MCF 10A (cell line): ENCODE measurements around the gene OR52I2. TPM values are rescaled to one million over a fixed set of nuclear protein-coding genes. Genes with fewer than 3 reads are reported as not detected.

ENCODE experiments used
- Bru-seq: library from RNA; stranded (reverse); fragments of 400-500 nt; gene quantifications from one replicate; lab custom pipeline; 2021; lab: Mats Ljungman, UMichigan
- BruChase-seq, 2 experiments: library from RNA; stranded (reverse); fragments of 400-500 nt; gene quantifications; one replicate each; lab custom pipeline; 2021; lab: Mats Ljungman, UMichigan
- BruUV-seq: library from RNA; stranded (reverse); fragments of 400-500 nt; replicated peaks from 2 replicates; lab custom pipeline; 2021; lab: Mats Ljungman, UMichigan
- CTCF ChIA-PET: fragments of 300-600 bp; sonication (Branson Sonifier 250); formaldehyde crosslinking; extraction: SDS; loops from one replicate; lab custom pipeline; 2021; ENCODE audit warnings: antibody characterized with exemption, inconsistent platforms; lab: Yijun Ruan, JAX
- POLR2A ChIA-PET: fragments of 300-600, 350-650 bp; sonication (Branson Sonifier 250); formaldehyde crosslinking; extraction: SDS; loops from one replicate; lab custom pipeline; 2020; ENCODE audit warnings: antibody characterized with exemption, inconsistent platforms; lab: Yijun Ruan, JAX
- DNase-seq: peaks from one replicate; pipeline ENCODE4 v3.0.0-alpha.2; 2018; ENCODE audit not compliant: unreplicated experiment
- H3K27ac Mint-ChIP-seq: one replicate; pipeline ENCODE4 v1.8.0; 2022; ENCODE audit warnings: mild to moderate bottlenecking, low read depth, mixed read lengths; ENCODE audit not compliant: unreplicated experiment
- H3K27me3 Mint-ChIP-seq: one replicate; pipeline ENCODE4 v1.8.0; 2022; ENCODE audit warnings: mixed read lengths; ENCODE audit not compliant: insufficient read depth, unreplicated experiment
- H3K36me3 Mint-ChIP-seq: one replicate; pipeline ENCODE4 v1.8.0; 2022; ENCODE audit warnings: mild to moderate bottlenecking, moderate library complexity, mixed read lengths; ENCODE audit not compliant: insufficient read depth, unreplicated experiment
- H3K4me1 Mint-ChIP-seq: one replicate; pipeline ENCODE4 v1.8.0; 2022; ENCODE audit warnings: mixed read lengths; ENCODE audit not compliant: insufficient read depth, unreplicated experiment
- H3K4me3 Mint-ChIP-seq: one replicate; pipeline ENCODE4 v1.8.0; 2022; ENCODE audit warnings: mild to moderate bottlenecking, moderate library complexity, mixed read lengths; ENCODE audit not compliant: unreplicated experiment
- H3K9me3 Mint-ChIP-seq: one replicate; pipeline ENCODE4 v1.8.0; 2022; ENCODE audit warnings: mixed read lengths; ENCODE audit not compliant: unreplicated experiment
- intact Hi-C: fragments of 100-400 bp; cut with micrococcal nuclease; formaldehyde crosslinking; loops from 2 replicates; pipeline ENCODE4 v1.14.1; 2022
- long read RNA-seq: library from polyadenylated mRNA; stranded (forward); transcript quantifications from one replicate; pipeline ENCODE4 v2.0.0, GENCODE V29; 2022
- total RNA-seq: library from RNA; stranded (reverse); gene quantifications from 2 replicates; pipeline ENCODE4 v1.2.3, GENCODE V29; 2022
- TF ChIP-seq, protein P1 (sequence below): fragments of 200-600 bp; IDR thresholded peaks from one replicate; pipeline ENCODE4 v1.8.0; 2022; ENCODE audit warnings: antibody characterized with exemption, mild to moderate bottlenecking; ENCODE audit not compliant: unreplicated experiment

The OR52I2 gene
- total RNA-seq: not detected in 2 replicates
- not detected for Bru-seq, nascent RNA
- BruChase-seq, experiment 1, labeled RNA remaining after a 6-hour chase: not detected
- not detected for BruChase-seq, experiment 2, labeled RNA remaining after a 2-hour chase
- long read RNA-seq: 0 reads

DNA sequence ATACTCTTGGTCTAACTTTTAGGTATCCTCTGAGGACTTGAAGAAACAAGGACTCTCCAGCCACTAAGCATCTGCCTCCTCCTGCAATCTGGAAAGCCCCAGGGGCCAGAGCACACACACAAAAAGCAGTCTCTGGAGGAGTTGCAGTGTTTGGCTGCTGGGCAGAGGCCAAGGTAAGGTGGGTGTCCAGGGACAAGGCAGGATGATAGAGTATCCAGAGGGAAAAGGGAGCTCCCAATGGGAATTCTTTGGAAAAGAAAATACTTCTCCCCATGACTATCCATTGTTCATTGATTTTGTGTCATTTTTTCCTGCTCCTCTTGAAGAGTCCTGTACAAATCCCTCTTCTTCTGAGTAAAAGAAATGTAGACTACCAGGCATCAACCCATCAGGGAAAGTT, at the start of gene OR52I2:
OR52I2 (plus strand) TSS at position 301 of the 400 bp plus-strand sequence.
- DNase-seq: no peak
- intact Hi-C loops: no loop called here
- H3K4me3 Mint-ChIP-seq: no peak within 1 kb of the TSS
- no peaks in the 10 kb centered on the region for H3K4me1 Mint-ChIP-seq
- CTCF ChIA-PET: no interaction called here
- POLR2A ChIA-PET: no interaction called here
- H3K27me3 Mint-ChIP-seq: peaks cover 49% of the 10 kb centered on the region
- H3K9me3 Mint-ChIP-seq: no peaks in the 10 kb centered on the region
- H3K36me3 Mint-ChIP-seq: no peaks in the 10 kb centered on the region
- no peak within 1 kb of the TSS for H3K27ac Mint-ChIP-seq
- TF ChIP-seq, protein P1, sequence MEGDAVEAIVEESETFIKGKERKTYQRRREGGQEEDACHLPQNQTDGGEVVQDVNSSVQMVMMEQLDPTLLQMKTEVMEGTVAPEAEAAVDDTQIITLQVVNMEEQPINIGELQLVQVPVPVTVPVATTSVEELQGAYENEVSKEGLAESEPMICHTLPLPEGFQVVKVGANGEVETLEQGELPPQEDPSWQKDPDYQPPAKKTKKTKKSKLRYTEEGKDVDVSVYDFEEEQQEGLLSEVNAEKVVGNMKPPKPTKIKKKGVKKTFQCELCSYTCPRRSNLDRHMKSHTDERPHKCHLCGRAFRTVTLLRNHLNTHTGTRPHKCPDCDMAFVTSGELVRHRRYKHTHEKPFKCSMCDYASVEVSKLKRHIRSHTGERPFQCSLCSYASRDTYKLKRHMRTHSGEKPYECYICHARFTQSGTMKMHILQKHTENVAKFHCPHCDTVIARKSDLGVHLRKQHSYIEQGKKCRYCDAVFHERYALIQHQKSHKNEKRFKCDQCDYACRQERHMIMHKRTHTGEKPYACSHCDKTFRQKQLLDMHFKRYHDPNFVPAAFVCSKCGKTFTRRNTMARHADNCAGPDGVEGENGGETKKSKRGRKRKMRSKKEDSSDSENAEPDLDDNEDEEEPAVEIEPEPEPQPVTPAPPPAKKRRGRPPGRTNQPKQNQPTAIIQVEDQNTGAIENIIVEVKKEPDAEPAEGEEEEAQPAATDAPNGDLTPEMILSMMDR: no peak
- BruUV-seq: no TSS peak

GRCh38 chr11:4539603-4540219, 41.8 kb upstream of the OR52I2 start:
- Mint-ChIP-seq H3K9me3 (no peaks in the 10 kb centered on the region), H3K4me1 (peaks cover 10% of the 10 kb centered on the region), H3K27me3 (no peaks in the 10 kb centered on the region), H3K4me3 (no peak overlapping the region), H3K27ac (no peak overlapping the region), H3K36me3 (peaks cover 5% of the 10 kb centered on the region)
- intact Hi-C loops: loop anchor here (1.0 to 5.0 kb wide), 2 partner anchors 47 to 352 kb away; no protein-coding TSS in a partner anchor
- no TSS peak for BruUV-seq
- TF ChIP-seq, protein P1: peak; percentile 65
- CTCF ChIA-PET: interaction anchor here (0.6 to 8.4 kb wide), 33 partner anchors 9 to 966 kb away, joined by 3 to 183 read pairs (median 3); partner anchors contain the start of gene OR51D1
- POLR2A ChIA-PET: interaction anchor here (0.6 kb wide), 1 partner anchor 353 kb away, joined by 3 read pairs; no protein-coding TSS in a partner anchor
- peak; percentile 65 for DNase-seq

DNA sequence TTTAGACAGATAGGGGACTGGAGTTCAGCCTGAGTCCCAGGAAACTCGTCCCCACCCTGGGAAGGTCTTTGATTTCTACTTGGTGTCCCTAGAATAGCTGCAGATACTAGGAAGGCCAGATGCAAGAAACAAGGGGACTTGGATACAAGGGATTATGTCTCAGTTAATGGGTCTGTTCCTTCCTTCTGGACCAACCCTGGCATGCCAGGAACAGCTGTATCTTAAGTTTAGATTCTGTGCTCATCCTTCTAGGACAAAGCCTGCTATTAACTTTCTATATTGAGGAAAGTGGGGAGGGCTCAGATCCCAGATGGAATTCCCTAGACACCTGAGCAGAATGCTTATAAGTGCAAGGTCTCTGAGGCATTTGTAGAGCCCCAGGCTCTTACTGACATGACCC, 40.5 kb upstream of the OR52I2 start:
- no peaks in the 10 kb centered on the region for H3K27me3 Mint-ChIP-seq
- peaks cover 5% of the 10 kb centered on the region for H3K36me3 Mint-ChIP-seq
- BruUV-seq: no TSS peak
- DNase-seq: no peak
- peaks cover 10% of the 10 kb centered on the region for H3K4me1 Mint-ChIP-seq
- intact Hi-C loops: no loop called here
- TF ChIP-seq, protein P1: no peak
- no peak overlapping the region for H3K27ac Mint-ChIP-seq
- POLR2A ChIA-PET: no interaction called here
- H3K9me3 Mint-ChIP-seq: no peaks in the 10 kb centered on the region
- CTCF ChIA-PET: interaction anchor here (0.6 to 8.4 kb wide), 7 partner anchors 9 to 361 kb away, joined by 3 to 183 read pairs (median 5); no protein-coding TSS in a partner anchor
- no peak overlapping the region for H3K4me3 Mint-ChIP-seq

- intact Hi-C loops: no loop called here
- no peak overlapping the region for H3K27ac Mint-ChIP-seq
- no peaks in the 10 kb centered on the region for H3K36me3 Mint-ChIP-seq
- TF ChIP-seq, protein P1: no peak
- no TSS peak for BruUV-seq
- POLR2A ChIA-PET: no interaction called here
- no peak overlapping the region for H3K4me3 Mint-ChIP-seq
- peak; percentile 43 for DNase-seq
- CTCF ChIA-PET: interaction anchor here (0.6 to 8.4 kb wide), 5 partner anchors 9 to 1449 kb away, joined by 3 to 183 read pairs (median 4); partner anchors contain the start of gene OR51D1
- H3K9me3 Mint-ChIP-seq: no peaks in the 10 kb centered on the region
- no peaks in the 10 kb centered on the region for H3K27me3 Mint-ChIP-seq
- H3K4me1 Mint-ChIP-seq: peaks cover 10% of the 10 kb centered on the region
These were observed 38.0 kb upstream of the OR52I2 start for GRCh38 chr11:4543561-4543960.
